Dermis microvascular lymphatic vessel endothelial cell (primary cell): ENCODE data around the gene BAHD1. TPM values are rescaled to one million over a fixed set of nuclear protein-coding genes. Genes with fewer than 3 reads are reported as not detected.
A peak's percentile ranks its signal among the peaks of the same experiment; 100 is the strongest.

Experiments used
- DNase-seq, 2 donors: peaks; one replicate each; pipeline versions ENCODE4 v3.0.0 to v3.0.0-alpha.2; 2010; ENCODE audit warnings: low read depth in 2 of 2
- total RNA-seq: library from RNA; depleted of rRNA; stranded (reverse); fragments of >200 nt; gene quantifications from 2 replicates; pipeline ENCODE4 v1.2.1, GENCODE V29; 2014

Gene BAHD1
- total RNA-seq, 1 donor from 2014 or later, result 5.5 TPM

DNA sequence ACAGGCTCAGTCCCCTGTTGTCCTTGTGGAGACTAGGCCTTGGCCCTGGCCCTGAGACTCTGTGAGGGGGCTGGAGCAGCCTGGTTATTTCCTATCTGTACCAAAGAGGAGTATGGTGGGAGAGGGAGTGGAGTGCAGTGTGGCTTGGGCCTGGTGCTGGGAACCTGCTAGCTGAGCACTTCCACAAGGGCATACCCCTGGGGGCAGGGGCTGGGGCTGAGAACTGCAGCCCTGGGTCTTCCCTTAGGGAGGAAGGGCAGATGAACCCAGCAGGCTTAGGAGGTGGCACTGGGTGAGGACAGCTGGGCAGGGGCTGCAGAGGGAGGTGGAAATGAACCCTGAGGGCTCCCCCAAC lies 26.5 kb downstream of the BAHD1 start:
- no peak for DNase-seq

DNA sequence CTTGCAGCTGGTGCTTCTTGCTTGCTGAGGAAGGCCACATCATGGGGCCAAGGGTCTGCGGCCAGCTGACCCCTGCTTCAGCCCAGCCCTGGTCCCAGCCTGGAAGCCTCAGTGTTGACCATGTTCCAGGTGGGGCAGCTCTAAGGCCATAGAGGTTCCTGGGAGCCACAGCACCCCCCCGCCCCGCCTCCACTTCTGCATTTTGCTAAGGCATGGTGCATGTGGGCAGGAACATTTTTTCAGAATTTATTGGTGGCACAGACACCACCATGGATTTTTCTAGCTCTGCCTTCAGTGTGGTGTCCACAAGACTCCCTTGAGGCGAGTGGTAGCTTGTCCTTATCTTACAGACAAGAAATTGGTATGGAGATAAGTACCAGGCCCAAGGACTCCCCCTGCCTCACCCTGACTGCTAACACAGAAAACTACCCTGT lies 28.2 kb downstream of the BAHD1 start:
- no peak for DNase-seq

DNA sequence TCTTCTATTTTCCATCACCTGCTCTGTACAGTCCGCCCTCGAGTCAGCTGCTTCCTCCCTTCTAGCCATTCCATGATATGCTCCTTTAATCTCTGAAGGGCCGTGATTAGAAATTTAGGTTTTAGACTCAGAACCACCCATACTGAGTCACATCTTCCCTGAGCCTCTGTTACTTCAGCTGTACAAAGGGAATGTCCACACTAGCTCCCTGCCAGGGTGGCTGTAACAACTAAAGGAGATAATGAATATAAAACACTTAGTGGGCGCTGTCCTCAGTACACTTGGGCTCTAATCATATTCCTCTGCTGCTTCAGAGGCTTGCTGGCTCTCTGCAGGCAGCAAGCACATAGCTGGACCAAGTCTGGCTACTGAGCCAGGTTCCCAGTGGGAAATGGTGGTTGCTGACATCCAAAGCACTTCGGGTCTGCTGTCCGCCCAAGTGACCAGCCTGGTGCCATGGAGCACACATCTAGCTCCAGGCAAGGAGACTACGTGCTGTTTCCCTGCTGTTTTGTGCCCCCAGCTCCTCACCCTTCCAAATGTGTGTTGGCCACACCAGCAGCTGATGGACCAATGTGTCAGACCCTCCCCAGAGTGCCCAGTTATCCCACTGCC lies 29.1 kb downstream of the BAHD1 start:
- DNase-seq, result no peak

DNA sequence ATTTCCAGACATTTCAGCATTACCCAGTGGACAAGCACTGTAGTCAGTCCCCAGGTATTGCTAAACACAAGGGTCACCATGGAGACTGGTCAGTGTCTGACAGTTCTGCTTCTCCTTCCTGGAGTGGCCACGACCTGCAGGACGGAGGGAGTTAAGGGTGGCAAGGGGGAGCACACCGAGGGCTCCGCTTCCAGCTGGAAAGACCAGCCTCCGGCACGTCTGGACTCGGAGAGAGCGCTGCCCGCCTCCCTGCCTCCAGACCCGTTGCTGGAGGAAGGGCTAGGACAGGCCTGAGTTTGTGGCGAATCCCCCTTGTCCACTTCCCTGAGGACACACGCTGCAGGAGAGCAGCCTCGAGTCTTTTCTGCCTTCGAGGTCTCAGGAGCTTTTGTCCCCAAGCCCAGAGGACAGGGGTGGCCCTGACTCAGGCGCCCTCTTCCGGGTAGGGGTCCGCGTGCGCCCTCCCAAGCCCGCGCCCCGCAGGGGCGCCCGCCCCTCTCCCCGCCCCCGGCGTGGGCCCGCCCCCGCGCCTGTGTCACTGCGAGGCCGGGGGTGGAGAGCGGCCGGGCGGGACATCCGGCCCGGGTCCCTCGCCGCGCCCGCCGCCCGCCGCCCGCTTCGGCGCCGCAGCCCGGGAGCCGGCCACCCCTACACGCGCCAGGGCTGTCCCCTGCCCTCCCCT lies 29.8 kb downstream of the BAHD1 start, which contains the start of gene CHST14:
Gene CHST14, plus strand, starts transcription at position 562 of the 682 bp plus-strand sequence. CDS start 230 bp downstream, outside the sequence.
- peak; percentile 48 to 54 for DNase-seq

DNA sequence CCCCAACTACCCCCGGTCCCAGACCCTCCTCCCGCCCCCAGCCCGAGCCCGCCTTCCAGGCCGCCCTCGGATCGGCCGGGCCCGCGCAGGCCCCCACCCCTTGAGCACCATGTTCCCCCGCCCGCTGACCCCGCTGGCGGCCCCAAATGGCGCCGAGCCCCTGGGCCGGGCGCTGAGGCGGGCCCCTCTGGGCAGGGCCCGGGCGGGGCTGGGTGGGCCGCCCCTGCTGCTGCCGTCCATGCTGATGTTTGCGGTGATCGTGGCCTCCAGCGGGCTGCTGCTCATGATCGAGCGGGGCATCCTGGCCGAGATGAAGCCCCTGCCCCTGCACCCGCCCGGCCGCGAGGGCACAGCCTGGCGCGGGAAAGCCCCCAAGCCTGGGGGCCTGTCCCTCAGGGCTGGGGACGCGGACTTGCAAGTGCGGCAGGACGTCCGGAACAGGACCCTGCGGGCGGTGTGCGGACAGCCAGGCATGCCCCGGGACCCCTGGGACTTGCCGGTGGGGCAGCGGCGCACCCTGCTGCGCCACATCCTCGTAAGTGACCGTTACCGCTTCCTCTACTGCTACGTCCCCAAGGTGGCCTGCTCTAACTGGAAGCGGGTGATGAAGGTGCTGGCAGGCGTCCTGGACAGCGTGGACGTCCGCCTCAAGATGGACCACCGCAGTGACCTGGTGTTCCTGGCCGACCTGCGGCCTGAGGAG lies 30.5 kb downstream of the BAHD1 start:
- peak in 1 of 2 donors; percentile 38 for DNase-seq

DNA sequence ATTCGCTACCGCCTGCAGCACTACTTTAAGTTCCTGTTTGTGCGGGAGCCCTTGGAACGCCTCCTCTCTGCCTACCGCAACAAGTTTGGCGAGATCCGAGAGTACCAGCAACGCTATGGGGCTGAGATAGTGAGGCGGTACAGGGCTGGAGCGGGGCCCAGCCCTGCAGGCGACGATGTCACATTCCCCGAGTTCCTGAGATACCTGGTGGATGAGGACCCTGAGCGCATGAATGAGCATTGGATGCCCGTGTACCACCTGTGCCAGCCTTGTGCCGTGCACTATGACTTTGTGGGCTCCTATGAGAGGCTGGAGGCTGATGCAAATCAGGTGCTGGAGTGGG lies 31.0 kb downstream of the BAHD1 start:
- DNase-seq, result no peak

DNA sequence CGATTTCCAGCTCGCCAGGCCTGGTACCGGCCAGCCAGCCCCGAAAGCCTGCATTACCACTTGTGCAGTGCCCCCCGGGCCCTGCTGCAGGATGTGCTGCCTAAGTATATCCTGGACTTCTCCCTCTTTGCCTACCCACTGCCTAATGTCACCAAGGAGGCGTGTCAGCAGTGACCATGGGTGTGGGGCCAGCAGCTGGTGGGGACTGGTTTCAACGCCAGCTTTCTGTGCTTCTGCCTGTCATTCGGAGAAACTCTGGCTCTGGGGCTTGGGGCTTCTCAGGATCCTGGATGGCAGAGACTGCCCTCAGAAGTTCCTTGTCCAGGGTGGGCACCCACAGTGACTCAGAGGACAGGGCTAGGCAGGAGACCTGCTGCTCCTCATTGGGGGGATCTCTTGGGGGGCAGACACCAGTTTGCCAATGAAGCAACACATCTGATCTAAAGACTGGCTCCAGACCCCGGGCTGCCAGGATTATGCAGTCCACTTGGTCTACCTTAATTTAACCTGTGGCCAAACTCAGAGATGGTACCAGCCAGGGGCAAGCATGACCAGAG lies 31.5 kb downstream of the BAHD1 start:
- no peak for DNase-seq

DNA sequence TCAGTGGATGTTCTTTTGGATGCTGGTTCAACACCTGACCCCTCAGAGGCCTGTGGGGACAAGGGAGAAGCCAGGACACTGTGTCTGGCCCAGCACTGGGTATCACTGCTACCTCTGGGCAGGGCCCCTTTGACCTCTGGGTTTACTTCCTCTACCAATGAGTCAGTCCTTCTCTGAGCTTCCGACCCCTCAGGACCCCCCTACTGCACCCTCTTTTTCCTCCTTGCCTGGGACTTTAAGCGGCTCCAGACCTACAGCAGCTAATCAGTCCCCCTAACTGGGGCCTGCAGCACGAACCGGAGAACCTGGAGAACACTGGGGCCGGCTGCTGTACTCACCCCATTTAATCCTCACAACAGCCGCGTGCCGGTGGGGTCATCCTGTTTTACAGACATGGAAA lies 33.8 kb downstream of the BAHD1 start:
- DNase-seq, result no peak

DNA sequence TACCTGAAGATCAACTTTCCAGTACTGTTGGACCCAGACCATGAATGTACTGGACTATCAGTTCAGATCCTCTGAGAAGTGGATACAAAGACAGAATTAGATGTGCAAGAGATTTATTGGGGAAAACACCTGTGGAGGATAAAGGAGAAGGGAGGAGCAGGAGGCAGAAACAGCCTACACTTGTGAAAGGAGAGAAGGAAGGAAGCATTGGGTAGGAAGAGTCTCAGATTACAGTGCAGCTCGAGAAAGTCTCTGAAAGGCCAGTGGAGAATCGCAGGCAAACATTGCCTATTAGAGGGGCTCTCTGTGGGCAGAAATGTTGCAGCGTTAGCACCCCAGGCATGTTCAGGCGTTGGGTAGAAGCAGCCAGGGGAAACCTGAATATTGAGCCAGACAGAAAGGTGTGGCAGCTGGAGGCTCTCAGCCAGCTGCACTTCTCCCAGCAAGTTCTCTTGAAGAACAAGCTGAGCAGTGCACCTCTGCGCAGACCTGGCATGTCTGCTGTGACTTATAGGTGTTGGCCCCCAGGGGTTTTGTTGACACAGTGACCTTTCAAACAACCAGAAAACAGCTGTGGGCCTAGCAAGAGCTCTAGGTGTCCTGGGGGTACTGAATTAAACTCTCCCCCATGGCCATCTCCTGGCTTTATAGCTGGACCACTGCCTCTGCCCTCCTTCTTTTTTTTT lies 37.0 kb downstream of the BAHD1 start:
- DNase-seq, result no peak

DNA sequence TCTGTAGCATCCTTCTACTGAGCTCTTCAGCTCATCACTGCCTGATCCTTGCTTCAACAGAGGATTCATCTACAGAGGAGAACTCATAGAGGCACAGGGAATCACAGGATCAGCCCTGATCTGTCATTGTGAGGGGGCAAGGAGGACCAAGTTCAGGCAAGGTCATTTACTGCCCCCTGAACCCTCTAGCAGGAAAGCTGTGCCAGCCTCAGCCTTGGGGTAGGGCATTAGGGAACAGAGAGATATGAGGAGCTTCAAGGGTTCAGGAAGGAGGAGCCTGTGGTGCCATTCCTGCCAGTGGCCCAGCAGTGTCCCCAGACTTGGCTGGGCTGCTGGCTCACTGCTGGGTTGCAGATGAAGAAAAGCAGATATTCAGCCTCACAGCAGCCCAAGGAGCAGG lies 38.3 kb downstream of the BAHD1 start:
- no peak for DNase-seq

DNA sequence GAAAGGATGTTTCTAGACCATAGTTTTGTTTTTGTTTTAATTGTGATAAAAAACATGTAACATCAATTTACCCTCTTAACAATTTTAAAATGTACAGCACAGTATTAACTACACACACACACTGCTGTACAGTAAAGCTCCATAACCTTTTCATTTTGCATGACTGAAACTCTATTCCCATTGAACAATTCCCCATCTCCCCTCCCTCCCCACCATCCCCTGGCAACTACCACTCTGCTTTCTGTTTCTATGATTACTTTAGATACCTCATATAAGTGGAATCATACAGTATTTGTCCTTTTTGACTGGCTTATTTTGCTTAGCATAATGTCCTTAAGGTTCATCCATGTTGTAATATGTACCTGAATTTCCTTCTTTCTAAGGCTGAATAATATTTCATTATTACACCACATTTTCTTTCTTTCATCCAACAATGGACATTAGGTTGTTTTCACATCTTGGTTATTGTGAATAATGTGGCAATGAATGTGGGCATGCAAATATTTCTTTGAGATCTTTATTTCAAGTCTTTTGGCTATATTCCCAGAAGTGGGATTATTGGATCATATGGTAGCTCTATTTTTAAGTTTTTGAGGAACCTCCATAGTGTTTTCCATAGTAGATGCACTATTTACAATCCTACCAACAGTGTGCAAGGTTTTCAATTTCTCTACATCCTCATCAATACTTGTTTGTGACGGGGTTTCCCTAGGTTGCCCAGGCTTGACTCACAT lies 40.8 kb downstream of the BAHD1 start:
- no peak for DNase-seq

DNA sequence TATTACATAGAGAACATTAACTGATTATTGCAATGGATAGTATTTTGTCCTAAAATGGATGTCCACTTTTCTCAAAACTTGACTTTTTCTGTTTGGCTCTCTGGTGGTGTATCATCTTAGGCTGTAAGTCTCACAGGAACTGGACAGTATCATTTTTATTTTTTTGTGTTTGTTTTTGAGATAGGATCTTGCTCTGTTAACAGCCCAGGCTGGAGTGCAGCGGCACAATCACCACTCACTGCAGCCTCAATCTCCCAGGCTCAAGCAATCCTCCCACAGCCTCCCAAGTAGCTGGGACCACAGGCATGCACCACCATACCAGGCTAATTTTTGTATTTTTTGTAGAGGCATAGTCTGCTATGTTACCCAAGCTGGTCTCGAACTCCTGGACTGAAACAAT lies 43.2 kb downstream of the BAHD1 start:
- DNase-seq, result no peak

DNA sequence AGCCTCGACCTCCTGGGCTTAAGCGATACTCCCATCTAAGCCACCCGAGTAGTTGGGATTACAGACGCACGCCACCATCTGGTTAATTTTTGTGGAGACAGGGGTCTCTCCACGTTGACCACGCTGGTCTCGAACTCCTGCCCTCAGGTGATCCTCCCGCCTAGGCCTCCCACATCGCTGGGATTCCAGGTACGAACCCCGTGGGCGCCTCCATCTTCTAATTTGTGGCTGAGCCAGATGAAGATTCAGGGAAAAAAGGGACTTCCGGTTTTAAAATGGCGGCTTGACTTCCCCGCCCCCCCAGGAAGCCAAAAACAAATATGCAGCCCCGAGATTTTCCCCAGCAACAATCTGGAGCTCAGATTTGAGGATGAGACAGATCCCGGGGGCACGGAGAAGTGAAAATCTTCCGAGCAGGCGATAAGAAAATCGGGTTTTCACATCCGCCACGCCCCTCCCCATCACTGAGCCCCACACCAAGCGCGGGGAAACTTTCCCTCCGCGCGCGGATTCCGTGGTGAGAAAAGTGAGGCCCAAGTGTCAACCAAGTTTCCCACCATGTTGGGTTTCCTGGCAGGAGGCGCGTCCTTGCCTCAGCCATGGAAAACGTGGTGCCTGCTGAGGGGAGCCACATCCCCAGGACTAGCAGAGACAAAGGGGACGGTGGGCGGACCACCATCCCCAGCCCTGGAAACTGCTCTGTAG lies 45.5 kb downstream of the BAHD1 start:
- no peak for DNase-seq

DNA sequence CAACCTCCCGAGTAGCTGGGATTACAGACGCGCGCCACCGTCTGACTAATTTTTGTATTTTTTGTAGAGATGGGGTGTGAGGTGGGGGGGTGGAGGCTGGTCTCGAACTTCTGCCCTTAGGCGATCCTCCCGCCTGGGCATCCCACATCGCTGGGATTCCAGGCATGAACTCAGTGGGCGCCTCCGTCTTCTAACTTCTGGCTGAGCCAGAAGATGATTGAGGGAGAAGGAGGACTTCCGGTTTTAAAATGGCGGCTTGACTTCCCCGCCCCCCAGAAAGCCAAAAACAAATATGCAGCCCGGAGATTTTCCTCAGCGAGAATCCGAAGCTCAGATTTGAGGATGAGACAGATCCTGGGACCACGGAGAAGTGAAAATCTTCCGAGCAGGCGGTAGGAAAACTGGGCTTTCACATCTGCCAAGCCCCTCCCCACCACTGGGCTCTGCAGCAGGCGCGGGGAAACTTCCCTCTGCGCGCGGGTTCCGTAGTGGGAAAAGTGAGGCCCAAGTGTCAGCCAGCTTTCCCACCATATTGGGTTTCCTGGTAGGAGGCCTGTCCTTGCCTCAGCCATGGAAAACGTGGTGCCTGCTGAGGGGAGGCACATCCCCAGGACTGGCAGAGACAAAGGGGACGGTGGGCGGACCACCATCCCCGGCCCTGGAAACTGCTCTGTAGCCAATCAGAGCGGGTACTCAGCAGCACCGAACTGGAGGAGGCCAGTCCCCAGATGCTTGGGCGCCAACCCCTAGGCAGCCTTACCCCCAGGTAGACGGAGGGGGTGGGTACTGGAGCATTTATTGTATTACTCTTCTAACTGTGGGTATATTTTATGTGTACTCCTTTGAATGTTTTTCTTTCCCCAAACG lies 47.3 kb downstream of the BAHD1 start:
- DNase-seq, result no peak

DNA sequence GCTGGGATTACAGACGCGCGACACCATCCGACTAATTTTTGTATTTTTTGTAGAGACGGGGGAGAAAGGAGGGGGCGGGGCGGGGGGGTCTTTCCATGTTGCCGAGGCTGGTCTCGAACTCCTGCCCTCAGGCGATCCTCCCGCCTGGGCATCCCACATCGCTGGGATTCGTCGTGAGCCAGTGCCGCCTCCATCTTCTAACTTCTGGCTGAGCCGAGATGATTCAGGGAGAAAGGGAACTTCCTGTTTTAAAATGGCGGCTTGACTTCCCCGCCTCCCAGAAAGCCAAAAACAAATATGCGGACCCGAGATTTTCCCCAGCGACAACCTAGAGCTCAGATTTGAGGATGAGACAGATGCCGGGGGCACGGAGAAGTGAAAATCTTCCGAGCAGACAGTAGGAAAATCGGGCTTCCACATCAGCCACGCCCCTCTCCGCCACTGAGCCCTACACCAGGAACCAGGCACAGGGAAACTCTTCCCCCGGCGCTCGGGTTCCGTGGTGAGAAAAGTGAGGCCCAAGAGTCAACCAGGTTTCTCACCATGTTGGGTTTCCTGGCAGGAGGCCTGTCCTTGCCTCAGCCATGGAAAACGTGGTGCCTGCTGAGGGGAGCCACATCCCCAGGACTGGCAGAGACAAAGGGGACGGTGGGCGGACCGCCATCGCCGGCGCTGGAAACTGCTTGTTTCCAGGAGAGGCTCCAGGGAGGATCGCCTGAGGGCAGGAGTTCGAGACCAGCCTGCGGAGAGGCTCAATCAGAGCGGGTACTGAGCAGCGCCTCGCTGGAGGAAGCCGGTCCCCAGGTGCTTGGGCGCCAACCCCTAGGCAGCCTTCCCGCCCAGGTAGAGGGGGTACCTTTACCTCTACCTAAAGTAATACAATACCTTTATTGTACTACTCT lies 48.8 kb downstream of the BAHD1 start:
- DNase-seq, result no peak

DNA sequence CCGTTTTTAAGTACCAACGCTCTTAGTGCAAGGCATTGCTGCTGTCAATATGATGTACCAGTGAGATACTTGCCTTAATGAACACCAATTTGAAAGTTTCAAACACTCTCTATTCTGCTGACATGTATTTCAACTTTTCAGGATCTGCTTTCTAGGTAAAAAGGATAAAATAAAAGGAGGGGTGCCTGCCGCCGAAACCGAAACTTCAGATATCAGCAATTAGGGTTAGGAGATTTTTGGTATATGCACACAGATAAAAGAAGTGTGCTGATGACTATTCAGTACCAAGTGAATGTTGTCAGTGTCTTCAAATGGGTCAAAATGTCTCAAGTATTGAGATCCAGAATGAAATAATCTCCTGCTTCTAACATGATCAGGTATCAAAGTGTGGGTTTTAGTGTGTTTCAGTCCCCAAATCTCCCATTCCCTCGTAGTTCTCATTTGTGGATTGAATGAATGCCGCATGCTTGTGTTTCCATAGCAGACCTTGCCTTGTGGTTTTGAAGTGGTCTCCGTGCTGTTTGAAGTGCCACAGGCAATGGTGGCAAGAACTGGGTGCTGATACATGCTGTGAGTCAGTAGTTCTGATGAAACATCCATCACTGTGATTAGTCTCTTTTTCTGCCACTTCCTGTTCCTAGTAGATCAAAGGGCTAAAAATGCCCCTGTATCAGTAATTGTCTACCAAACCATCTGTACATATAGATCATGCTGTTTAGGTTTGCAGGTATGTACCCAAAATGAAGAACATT lies 52.5 kb downstream of the BAHD1 start:
- DNase-seq, result no peak

DNA sequence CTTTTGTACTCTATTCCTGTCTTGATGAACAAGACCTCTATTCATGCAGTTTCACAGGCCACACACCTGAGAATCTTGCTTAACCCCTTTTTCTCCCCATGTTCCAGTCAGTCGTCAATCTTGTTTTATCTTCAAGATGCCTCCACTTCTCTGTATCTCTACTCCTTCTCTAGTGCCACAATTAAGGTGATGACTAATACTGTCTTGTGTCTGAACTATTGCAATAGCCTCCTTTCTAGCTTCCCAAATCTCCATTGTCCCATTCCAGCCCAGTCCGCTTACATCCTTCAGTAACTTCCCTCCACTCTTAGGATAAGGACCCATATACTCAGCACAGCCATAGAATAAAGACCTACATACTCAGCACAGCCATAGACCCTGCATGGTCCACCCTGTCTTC lies 54.8 kb downstream of the BAHD1 start:
- DNase-seq, result no peak

DNA sequence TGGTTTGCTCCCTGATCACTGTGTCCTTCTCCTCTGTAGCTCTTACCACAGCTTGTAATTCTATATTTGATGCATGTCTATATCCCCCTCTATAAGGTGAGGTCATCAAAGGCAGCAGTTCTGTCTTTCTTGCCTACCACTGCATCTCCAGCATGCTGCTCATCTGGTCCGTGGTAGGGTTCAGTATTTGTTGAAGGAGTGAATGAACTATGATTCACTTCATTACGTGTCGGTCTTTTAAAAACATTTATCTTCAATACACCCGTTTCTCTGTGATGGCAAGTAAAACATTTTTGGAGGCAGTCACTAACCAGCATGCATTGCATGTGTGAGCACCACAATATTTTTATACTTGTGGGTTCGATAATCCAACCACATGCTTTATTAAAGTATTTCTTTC lies 57.7 kb downstream of the BAHD1 start:
- no peak for DNase-seq
